Upper lobe of left lung (tissue), 4 donors: Measurements from ENCODE around the gene NT5C3A.

Experiments used
- POLR2A ChIP-seq, 4 donors: fragments of 450-650 bp; IDR thresholded peaks; one replicate each; pipeline ENCODE4 v1.5.1; 2016 to 2017; ENCODE audit warnings: antibody characterized with exemption in 4 of 4, mild to moderate bottlenecking in 2 of 4
- POLR2AphosphoS5 ChIP-seq, 2 donors: sonication (generic); formaldehyde crosslinking; IDR thresholded peaks; one replicate each; pipeline ENCODE4 v1.5.1; 2017; ENCODE audit warnings: antibody characterized with exemption in 2 of 2
- TF ChIP-seq, protein P1 (sequence below), 6 experiments: fragments of 450-650 bp in 4 of 6; fragments of 200-600 bp in 2 of 6; sonication (generic) in 2 of 6; IDR thresholded peaks; one replicate each; pipeline ENCODE4 v1.5.1; 2016 to 2019; ENCODE audit warnings: antibody characterized with exemption in 6 of 6

DNA sequence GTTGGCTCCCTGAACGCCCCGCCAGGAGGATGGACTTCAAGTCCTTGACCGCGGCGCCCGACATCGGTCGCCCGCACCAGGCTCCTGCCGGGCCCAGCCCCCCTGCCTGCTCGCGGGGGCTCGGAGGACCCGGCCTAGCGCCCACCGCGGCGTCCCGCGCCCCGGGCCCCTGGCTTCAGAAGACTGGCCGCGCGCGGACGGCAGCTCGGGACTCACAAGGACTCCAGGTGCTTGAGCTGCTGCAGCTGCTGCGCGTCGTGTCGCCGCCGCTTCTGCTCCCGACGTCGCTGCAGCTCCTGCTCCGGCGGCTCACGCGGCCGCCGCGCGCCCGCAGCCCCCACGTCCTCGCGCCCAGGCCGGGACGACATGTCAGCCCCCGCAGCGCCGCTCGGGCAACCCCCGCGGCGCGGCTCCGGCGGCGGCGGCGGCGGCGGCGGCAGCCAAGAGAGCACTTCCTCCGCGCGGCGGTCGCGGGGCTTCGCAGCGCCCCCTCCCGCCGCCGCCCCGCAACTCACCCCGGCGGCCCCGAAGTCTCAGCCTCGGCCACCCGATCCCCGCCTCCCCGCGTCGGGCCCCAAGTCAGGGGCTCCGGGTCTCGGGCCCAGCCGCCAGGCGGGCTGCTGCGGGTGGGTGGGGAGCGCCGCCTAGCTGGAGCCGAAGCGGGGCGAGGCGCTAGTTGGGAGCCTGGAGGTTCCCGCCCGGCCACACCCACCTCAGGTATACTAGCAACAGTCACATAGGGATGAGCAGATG, 46.6 kb upstream of the NT5C3A start, which contains the start of gene RP9:
- TF ChIP-seq, protein P1, sequence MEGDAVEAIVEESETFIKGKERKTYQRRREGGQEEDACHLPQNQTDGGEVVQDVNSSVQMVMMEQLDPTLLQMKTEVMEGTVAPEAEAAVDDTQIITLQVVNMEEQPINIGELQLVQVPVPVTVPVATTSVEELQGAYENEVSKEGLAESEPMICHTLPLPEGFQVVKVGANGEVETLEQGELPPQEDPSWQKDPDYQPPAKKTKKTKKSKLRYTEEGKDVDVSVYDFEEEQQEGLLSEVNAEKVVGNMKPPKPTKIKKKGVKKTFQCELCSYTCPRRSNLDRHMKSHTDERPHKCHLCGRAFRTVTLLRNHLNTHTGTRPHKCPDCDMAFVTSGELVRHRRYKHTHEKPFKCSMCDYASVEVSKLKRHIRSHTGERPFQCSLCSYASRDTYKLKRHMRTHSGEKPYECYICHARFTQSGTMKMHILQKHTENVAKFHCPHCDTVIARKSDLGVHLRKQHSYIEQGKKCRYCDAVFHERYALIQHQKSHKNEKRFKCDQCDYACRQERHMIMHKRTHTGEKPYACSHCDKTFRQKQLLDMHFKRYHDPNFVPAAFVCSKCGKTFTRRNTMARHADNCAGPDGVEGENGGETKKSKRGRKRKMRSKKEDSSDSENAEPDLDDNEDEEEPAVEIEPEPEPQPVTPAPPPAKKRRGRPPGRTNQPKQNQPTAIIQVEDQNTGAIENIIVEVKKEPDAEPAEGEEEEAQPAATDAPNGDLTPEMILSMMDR (IDR thresholded peaks at IDR 0.05), result peak; percentile 84 to 95 (median 88)
- TF ChIP-seq POLR2A (IDR thresholded peaks at IDR 0.05) (peak in 1 of 4 donors; percentile 59), POLR2AphosphoS5 (IDR thresholded peaks at IDR 0.05) (no peak)
